ENCODE results near the gene MYO5B.

The MYO5B gene

DNA sequence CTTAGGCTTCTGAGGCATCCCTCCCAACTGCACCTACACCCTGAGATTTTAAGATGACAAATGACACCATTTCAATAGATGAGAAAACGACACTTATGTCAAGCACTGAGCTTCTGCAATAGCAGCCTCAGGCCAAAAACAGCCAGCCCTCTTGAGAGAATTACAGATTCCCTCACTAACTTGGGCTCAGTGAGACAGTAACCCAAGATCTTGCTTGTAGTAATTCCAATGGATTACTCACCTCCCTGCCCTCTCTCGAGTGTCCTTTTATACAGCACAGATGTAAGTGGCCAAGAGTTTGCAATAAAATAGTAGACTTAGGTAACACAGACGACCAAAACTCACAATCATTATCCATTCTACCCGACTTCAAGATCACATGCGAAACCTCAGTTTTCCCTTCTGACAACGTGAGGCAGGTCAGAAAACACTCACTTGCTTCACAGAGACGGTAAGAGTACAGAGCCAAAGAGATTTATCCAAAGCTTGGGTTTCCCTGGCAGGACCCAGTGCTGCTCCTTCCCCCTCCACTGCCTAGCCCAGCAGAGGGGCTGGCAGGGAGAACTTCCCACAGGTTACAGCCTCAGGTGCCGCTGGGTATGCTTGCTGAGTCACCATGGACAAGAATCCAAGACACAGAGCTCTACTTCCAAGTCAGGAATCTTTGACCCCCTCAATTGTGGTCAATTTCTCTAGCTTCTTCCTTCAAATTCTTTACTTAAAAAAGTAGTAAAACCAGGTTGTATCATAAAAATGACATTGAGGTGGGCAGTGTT lies 181.4 kb downstream of the MYO5B start:
- TF ChIP-seq, protein P1, sequence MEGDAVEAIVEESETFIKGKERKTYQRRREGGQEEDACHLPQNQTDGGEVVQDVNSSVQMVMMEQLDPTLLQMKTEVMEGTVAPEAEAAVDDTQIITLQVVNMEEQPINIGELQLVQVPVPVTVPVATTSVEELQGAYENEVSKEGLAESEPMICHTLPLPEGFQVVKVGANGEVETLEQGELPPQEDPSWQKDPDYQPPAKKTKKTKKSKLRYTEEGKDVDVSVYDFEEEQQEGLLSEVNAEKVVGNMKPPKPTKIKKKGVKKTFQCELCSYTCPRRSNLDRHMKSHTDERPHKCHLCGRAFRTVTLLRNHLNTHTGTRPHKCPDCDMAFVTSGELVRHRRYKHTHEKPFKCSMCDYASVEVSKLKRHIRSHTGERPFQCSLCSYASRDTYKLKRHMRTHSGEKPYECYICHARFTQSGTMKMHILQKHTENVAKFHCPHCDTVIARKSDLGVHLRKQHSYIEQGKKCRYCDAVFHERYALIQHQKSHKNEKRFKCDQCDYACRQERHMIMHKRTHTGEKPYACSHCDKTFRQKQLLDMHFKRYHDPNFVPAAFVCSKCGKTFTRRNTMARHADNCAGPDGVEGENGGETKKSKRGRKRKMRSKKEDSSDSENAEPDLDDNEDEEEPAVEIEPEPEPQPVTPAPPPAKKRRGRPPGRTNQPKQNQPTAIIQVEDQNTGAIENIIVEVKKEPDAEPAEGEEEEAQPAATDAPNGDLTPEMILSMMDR (IDR thresholded peaks at IDR 0.05; ENCODE audit: low read depth, low read length, missing control alignments): no peak
- H3K4me3 ChIP-seq (ENCODE audit: low read depth, low read length): no peak overlapping the region
- no peak for DNase-seq (ENCODE audit: low read depth)
- in situ Hi-C loops (cut with HindIII; ENCODE audit: low sequenced_read_pairs): no loop called here

DNA sequence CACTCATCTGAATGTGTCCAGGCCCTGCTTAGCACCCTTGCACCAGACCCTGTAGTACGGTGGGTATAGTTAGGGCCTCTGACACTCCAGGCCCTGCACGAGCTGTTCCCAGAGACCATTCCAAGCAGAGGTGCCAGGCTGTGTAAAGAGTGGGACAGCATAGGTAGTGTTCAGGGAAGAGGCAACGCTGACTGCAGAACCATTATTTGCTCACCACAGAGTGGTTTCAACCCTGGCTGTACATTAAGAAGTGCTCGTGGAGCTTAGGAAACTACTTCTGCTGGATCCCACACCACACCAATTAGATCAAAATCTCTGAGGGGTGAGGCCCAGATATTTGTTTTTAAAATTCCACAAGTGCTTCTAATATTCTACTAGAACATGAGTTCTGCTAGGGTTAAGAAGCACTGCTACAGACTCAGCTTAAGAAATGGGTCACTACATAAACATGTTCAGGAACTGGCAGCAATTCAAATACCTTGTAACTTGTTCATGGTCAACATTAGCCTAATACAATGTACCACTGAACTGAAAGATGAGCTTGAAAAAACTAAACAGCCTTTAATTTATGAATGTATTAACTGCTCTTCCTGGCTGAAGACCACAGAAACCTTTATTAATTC lies 183.0 kb downstream of the MYO5B start:
- in situ Hi-C loops (cut with HindIII; ENCODE audit: low sequenced_read_pairs): no loop called here
- no peak overlapping the region for H3K4me3 ChIP-seq (ENCODE audit: low read depth, low read length)
- peak; percentile 62 for DNase-seq (ENCODE audit: low read depth)
- TF ChIP-seq, protein P1 (IDR thresholded peaks at IDR 0.05; ENCODE audit: low read depth, low read length, missing control alignments): no peak

DNA sequence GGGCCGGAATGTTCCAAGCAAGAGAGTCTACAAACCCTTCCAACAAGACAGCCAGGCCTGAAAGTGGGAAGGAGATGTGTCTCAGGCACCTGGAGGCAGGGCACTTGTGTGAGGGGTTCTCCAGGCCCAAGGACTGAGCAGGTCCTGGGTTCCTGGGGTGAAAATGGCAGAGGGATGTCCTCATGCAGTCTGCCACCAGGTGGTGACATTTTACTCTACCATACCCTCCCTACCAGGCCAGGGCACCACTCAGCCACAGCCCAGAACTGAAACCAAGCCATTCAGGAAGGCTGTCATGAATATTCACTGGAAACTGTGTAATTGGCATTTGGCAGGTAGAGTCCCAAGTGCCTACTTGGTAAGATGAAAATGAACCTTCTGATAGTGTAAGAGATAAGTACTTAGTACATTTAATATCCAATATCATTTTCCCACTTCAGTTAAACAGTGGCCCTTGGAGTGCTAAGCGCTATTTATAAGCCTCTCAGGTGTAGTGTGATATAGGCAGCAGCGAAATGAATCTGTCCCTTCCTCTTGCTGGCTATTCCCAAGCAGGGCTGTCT lies 185.1 kb downstream of the MYO5B start:
- H3K4me3 ChIP-seq (ENCODE audit: low read depth, low read length): no peak overlapping the region
- DNase-seq (ENCODE audit: low read depth): no peak
- in situ Hi-C loops (cut with HindIII; ENCODE audit: low sequenced_read_pairs): loop anchor here (5.0 kb wide), 1 partner anchor 38 kb away; no protein-coding TSS in a partner anchor
- TF ChIP-seq, protein P1 (IDR thresholded peaks at IDR 0.05; ENCODE audit: low read depth, low read length, missing control alignments): peak; percentile 41

DNA sequence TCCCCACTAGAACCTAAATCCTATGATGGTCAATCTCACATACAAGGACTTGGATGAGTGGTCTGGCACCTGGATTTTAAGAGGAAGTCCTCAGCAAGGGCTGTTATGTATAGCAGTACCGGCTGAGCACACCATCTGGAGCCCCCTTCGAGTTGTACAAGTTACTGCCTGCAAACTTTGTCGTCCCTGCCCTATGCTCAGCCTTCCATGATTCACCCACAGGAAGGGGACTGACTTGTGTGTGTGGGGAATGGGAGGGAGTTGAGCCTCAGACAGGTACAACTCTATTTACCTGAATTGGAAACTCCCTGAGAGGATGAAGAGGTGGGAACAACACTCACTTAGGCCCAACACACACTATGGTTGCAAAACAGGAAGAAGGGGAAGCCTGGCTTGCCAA lies 186.6 kb downstream of the MYO5B start:
- H3K4me3 ChIP-seq (ENCODE audit: low read depth, low read length): no peak overlapping the region
- TF ChIP-seq, protein P1 (IDR thresholded peaks at IDR 0.05; ENCODE audit: low read depth, low read length, missing control alignments): no peak
- in situ Hi-C loops (cut with HindIII; ENCODE audit: low sequenced_read_pairs): loop anchor here (5.0 kb wide), 1 partner anchor 36 kb away; no protein-coding TSS in a partner anchor
- no peak for DNase-seq (ENCODE audit: low read depth)

DNA sequence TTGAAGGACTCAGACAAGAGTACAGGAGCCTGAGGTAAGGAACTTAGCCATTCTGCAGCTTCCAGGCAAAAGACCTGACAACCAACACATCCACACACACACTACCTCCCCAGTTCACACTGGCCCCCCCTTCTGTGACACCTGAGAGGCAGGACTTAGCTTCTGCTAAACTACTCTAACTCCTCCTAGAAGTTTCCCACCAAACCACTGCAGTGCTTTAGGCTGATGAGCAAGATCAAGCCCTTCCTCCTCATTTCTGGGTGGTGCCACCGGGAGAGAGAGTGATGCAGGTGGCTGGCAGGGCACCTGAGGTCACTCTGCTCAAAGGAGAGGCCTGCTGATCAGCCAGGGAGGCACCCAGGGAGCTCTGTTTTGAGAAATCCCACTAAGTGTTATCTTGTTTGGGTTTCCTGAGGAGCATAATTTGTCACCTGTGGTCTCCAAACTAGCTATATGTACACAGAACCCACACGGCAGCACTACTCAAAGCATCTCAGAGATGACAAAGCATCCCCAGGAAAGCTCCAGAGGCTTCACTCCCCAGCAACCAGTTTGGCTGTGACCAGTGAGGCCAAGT lies 188.4 kb downstream of the MYO5B start:
- no peak for DNase-seq (ENCODE audit: low read depth)
- TF ChIP-seq, protein P1 (IDR thresholded peaks at IDR 0.05; ENCODE audit: low read depth, low read length, missing control alignments): no peak
- H3K4me3 ChIP-seq (ENCODE audit: low read depth, low read length): no peak overlapping the region
- in situ Hi-C loops (cut with HindIII; ENCODE audit: low sequenced_read_pairs): loop anchor here (5.0 kb wide), 1 partner anchor 34 kb away; no protein-coding TSS in a partner anchor

DNA sequence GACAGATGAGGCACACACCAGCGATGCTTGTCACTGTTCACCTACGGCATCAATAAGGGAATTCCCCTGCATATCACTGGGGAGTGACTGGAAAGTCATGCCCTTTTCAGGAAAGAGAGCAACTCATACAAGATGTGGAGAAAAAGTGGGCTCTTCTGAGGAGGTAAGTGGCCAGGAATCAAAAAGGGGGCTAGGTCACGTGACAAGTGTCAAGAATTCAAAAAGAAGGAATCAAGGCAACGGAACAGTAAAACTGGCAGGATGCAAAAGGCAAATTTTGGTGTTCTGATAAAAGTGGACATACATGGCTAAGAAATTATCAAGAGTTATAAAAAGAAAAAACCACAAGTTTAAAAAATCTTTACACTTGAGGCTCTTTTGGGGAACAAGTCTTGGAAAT lies 190.9 kb downstream of the MYO5B start:
- DNase-seq (ENCODE audit: low read depth): no peak
- TF ChIP-seq, protein P1 (IDR thresholded peaks at IDR 0.05; ENCODE audit: low read depth, low read length, missing control alignments): no peak
- in situ Hi-C loops (cut with HindIII; ENCODE audit: low sequenced_read_pairs): no loop called here
- no peak overlapping the region for H3K4me3 ChIP-seq (ENCODE audit: low read depth, low read length)
